ENCODE measurements around the gene SP140. TPM values are rescaled to one million over a fixed set of nuclear protein-coding genes. Genes with fewer than 3 reads are reported as not detected.

SP140 gene
- total and polyA plus RNA-seq, 2 of the 13 experiments (the other 11 are each of a cell fraction or from before 2014, with no cell fraction given): 0.57 to 0.80 TPM

GRCh38 chr2:230323385-230324106 lies 98.0 kb downstream of the SP140 start (continued):
- TF ChIP-seq ZNF160 (CRISPR knock-in tag; IDR thresholded peaks at IDR 0.05) (no peak), GATAD1 (CRISPR knock-in tag; IDR thresholded peaks at IDR 0.05) (peak; percentile 69), ARID4A (CRISPR knock-in tag; IDR thresholded peaks at IDR 0.05; ENCODE audit: borderline replicate concordance) (peak; percentile 44; the same call in 1 of the 2 replicates), SP4 (CRISPR knock-in tag; IDR thresholded peaks at IDR 0.05) (peak; percentile 40; the same call in 1 of the 2 replicates), NCOA2 (CRISPR knock-in tag; IDR thresholded peaks at IDR 0.05) (peak; percentile 28; the same call in 1 of the 2 replicates), FOXC1 (CRISPR knock-in tag; IDR thresholded peaks at IDR 0.05; ENCODE audit: borderline replicate concordance) (peak; percentile 48; the same call in 1 of the 2 replicates), ZNF777 (CRISPR knock-in tag; IDR thresholded peaks at IDR 0.05) (peak; percentile 56; the same call in 1 of the 2 replicates), TEAD3 (CRISPR knock-in tag; optimal IDR thresholded peaks at IDR 0.05; ENCODE audit: borderline replicate concordance) (peak; percentile 13), TSC22D2 (CRISPR knock-in tag; IDR thresholded peaks at IDR 0.05; ENCODE audit: borderline replicate concordance) (peak; percentile 90; the same call in 1 of the 2 replicates), RORA (CRISPR knock-in tag; IDR thresholded peaks at IDR 0.05) (no peak), HOXD1 (CRISPR knock-in tag; IDR thresholded peaks at IDR 0.05) (peak; percentile 47; the same call in 1 of the 2 replicates), ZFX (CRISPR knock-in tag; IDR thresholded peaks at IDR 0.05; ENCODE audit: low read depth) (peak; percentile 74), ZNF878 (CRISPR knock-in tag; IDR thresholded peaks at IDR 0.05) (no peak), SAFB2 (CRISPR knock-in tag; IDR thresholded peaks at IDR 0.05; ENCODE audit: borderline replicate concordance, low read depth) (0 out of 2 replicates have a peak, but pooled peaks have one; percentile 26), ETV6 (CRISPR knock-in tag; conservative IDR thresholded peaks at IDR 0.05) (0 out of 2 replicates have a peak, but pooled peaks have one; percentile 41), PCBP1 (IDR thresholded peaks at IDR 0.05; ENCODE audit: borderline replicate concordance, low read depth, low read length) (0 out of 2 replicates have a peak, but pooled peaks have one; percentile 58), BCL6 (CRISPR knock-in tag; IDR thresholded peaks at IDR 0.05) (0 out of 2 replicates have a peak, but pooled peaks have one; percentile 32), ATF3 (CRISPR knock-in tag; IDR thresholded peaks at IDR 0.05) (0 out of 2 replicates have a peak, but pooled peaks have one; percentile 25), ZNF772 (CRISPR knock-in tag; IDR thresholded peaks at IDR 0.05) (no peak), PHB2 (IDR thresholded peaks at IDR 0.05; ENCODE audit: partially characterized antibody) (no peak), HNRNPLL (IDR thresholded peaks at IDR 0.05; ENCODE audit: low read depth, low read length, poor library complexity, severe bottlenecking) (peak; percentile 50), ZNF460 (CRISPR knock-in tag; IDR thresholded peaks at IDR 0.05; ENCODE audit: borderline replicate concordance) (peak; percentile 61; the same call in 1 of the 2 replicates), HINFP (CRISPR knock-in tag; IDR thresholded peaks at IDR 0.05; ENCODE audit: low read depth) (0 out of 2 replicates have a peak, but pooled peaks have one; percentile 10)
